PC-9 (cell line): ENCODE results near the gene RAD51AP2.

Experiments
- EZH2 ChIP-seq: fragments of 200-600 bp; sonication (generic); IDR thresholded peaks from 2 replicates; pipeline ENCODE4 v1.8.0; 2017; ENCODE audit warnings: antibody characterized with exemption, low read depth
- TF ChIP-seq, protein P1 (sequence below): fragments of 200-600 bp; sonication (generic); conservative IDR thresholded peaks from 2 replicates; pipeline ENCODE4 v1.6.1; 2017; ENCODE audit warnings: mixed run types, antibody characterized with exemption, mild to moderate bottlenecking, moderate library complexity

DNA sequence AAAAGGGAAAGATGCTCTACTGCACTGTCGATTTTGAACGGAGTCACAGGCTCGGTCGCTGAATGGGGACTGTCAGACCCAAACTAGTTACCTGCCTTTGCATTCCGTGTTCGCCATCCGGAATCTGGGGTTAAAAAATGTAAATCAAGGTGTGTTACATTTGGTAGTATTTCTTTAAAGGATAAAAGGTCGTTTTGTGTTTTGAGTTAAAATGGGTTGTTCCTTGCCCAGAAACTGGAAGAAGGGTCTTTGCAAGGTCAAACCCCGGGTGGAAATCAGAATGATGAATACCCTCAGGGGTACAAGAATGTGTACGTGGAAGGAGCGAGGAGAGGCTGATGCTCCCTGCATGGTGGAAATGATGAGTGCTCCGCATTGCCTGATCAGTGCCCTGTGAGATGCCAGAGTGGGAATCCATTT is 23.3 kb upstream of the RAD51AP2 start:
- TF ChIP-seq, protein P1, sequence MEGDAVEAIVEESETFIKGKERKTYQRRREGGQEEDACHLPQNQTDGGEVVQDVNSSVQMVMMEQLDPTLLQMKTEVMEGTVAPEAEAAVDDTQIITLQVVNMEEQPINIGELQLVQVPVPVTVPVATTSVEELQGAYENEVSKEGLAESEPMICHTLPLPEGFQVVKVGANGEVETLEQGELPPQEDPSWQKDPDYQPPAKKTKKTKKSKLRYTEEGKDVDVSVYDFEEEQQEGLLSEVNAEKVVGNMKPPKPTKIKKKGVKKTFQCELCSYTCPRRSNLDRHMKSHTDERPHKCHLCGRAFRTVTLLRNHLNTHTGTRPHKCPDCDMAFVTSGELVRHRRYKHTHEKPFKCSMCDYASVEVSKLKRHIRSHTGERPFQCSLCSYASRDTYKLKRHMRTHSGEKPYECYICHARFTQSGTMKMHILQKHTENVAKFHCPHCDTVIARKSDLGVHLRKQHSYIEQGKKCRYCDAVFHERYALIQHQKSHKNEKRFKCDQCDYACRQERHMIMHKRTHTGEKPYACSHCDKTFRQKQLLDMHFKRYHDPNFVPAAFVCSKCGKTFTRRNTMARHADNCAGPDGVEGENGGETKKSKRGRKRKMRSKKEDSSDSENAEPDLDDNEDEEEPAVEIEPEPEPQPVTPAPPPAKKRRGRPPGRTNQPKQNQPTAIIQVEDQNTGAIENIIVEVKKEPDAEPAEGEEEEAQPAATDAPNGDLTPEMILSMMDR, result no peak
- TF ChIP-seq EZH2, result no peak
